ENCODE data around the gene CLEC3B. TPM values are rescaled to one million over a fixed set of nuclear protein-coding genes. Genes with fewer than 3 reads are reported as not detected.

Gene CLEC3B
- total and polyA plus RNA-seq, 12 donors = 34.8 to 355 (median 59.4) TPM

DNA sequence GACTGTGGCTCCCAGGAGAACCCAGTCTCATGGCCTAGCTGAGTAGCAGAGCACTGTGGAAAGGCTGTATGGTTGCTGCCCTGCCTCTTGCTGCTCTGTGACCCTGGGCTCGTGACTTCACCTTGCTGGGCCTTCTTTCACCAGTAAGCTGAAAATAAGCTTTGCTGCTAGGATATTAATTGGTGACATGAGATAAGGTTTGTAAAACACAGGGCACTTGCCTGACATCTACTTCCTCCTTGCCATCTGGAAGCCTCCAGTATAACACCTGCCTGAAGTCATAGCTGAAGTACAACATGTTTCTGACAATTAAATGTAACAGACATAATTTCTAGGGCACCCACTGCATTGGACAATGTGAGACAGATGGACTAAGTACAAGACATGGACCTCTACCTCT lies 53.6 kb downstream of the CLEC3B start:
- Histone ChIP-seq H3K9me3 (peaks cover 0 to 6% (median 0%) of the 10 kb centered on the region in 11 donors), H3K36me3 (no peaks in the 10 kb centered on the region), H3K27ac (no peak overlapping the region), H3K4me3 (no peak overlapping the region), H3K4me1 (peaks cover 0 to 11% (median 0%) of the 10 kb centered on the region in 9 donors), H3K27me3 (no peaks in the 10 kb centered on the region)
- TF ChIP-seq, protein P1, sequence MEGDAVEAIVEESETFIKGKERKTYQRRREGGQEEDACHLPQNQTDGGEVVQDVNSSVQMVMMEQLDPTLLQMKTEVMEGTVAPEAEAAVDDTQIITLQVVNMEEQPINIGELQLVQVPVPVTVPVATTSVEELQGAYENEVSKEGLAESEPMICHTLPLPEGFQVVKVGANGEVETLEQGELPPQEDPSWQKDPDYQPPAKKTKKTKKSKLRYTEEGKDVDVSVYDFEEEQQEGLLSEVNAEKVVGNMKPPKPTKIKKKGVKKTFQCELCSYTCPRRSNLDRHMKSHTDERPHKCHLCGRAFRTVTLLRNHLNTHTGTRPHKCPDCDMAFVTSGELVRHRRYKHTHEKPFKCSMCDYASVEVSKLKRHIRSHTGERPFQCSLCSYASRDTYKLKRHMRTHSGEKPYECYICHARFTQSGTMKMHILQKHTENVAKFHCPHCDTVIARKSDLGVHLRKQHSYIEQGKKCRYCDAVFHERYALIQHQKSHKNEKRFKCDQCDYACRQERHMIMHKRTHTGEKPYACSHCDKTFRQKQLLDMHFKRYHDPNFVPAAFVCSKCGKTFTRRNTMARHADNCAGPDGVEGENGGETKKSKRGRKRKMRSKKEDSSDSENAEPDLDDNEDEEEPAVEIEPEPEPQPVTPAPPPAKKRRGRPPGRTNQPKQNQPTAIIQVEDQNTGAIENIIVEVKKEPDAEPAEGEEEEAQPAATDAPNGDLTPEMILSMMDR (IDR thresholded peaks at IDR 0.05) = no peak
- intact Hi-C loops (cut with DNase I) = no loop called here
- ATAC-seq (peak in 2 of 8 donors; percentile 34 to 60), DNase-seq (no peak)
- WGBS, 2 donors = 39 to 45% methylated on average over 1 of the region's 1 CpG

DNA sequence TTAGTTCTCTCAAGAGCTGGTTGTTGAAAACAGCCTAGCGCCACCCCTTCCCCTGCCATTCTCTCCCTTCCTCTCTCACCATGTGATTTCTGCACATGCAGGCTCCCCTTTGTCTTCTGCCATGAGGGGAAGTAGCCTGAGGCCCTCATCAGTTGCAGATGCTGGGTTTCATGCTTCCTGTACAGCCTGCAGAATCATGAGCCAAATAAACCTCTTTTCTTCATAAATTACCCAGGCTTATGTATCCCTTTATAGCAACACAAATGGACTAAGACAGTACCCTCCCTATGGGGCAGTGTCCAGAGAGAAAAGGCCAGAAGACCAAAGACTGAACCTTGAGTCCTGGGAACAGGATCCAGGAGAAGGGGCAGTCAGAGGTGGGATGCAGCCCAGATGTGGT lies 54.7 kb downstream of the CLEC3B start:
- TF ChIP-seq, protein P1 (IDR thresholded peaks at IDR 0.05) = no peak
- intact Hi-C loops (cut with DNase I) = no loop called here
- WGBS, 2 donors = 85 to 89% methylated on average over 1 of the region's 1 CpG

DNA sequence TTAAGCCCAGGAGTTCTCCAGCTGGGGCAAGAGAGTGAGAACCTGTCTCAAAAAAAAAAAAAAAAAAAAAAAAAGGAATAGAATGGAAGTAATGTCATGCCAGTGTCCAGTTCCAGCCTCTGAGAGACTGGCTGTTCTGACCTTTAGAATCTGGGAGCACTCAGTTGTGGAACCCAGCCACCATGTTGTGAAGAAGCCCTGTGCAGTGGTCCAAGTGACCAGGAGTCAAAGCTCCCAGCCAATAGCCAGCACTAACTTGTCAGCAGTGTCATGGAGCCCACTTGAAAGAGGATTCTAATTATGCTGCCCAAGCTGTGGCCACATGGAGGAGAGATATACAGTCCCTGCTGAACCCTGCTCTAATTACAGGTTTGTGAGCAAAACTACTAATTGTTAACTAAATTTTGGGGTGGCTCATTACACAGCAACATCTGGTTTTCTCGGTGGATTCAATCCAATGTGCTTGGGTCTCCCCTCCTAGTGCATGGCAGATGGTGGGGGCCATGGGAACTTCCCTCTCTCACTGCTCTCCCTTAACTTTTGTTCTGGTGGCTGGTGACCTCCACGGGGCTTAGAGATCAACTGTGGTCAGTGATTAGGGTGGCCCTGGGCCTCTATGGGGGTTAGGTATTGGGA lies 55.5 kb downstream of the CLEC3B start:
- intact Hi-C loops (cut with DNase I) = no loop called here
- no peak for ATAC-seq
- Histone ChIP-seq H3K27me3 (no peaks in the 10 kb centered on the region), H3K9me3 (peaks cover 0 to 6% (median 0%) of the 10 kb centered on the region in 11 donors), H3K27ac (no peak overlapping the region), H3K36me3 (peaks cover 0 to 4% (median 0%) of the 10 kb centered on the region in 9 donors), H3K4me3 (no peak overlapping the region), H3K4me1 (peaks cover 0 to 3% (median 0%) of the 10 kb centered on the region in 9 donors)
- DNase-seq = no peak
- WGBS, 2 donors = 71 to 82% methylated on average over 2 of the region's 2 CpGs
- TF ChIP-seq, protein P1 (IDR thresholded peaks at IDR 0.05) = no peak

More for the DNA sequence above, 54.7 kb downstream of the CLEC3B start:
- H3K27ac ChIP-seq = no peak overlapping the region
- no peaks in the 10 kb centered on the region for H3K27me3 ChIP-seq
- peaks cover 0 to 6% (median 0%) of the 10 kb centered on the region in 11 donors for H3K9me3 ChIP-seq
- peaks cover 0 to 4% (median 0%) of the 10 kb centered on the region in 9 donors for H3K36me3 ChIP-seq
- no peak overlapping the region for H3K4me3 ChIP-seq
- ATAC-seq (no peak), DNase-seq (no peak)
- peaks cover 0 to 8% (median 0%) of the 10 kb centered on the region in 9 donors for H3K4me1 ChIP-seq

DNA sequence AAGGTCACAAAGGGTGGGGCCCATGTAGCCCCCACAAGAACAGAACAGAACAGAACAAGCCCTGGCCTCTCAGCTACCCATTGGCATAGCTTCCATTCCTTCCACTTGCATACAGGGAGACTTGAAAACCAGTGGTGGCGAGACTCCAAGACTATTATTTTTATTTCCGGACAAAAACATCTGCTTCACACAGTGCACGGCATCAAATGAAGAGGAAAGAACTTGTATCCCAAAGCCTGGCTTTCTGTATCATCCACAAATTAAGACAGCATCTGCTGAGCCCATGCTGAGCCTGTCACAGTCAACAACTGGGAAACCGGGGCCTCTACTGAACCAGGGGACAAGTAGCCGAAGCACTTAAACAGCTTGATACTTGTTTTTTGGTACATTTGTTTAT lies 56.0 kb downstream of the CLEC3B start:
- peaks cover 0 to 4% (median 0%) of the 10 kb centered on the region in 9 donors for H3K36me3 ChIP-seq
- H3K27ac ChIP-seq = no peak overlapping the region
- peaks cover 0 to 7% (median 0%) of the 10 kb centered on the region in 9 donors for H3K4me1 ChIP-seq
- H3K27me3 ChIP-seq = no peaks in the 10 kb centered on the region
- 60 to 66% methylated on average over 5 of the region's 5 CpGs for WGBS, 2 donors
- TF ChIP-seq, protein P1 (IDR thresholded peaks at IDR 0.05) = no peak
- DNase-seq = no peak
- intact Hi-C loops (cut with DNase I) = no loop called here
- peak in 1 of 8 donors; percentile 9 for ATAC-seq
- H3K4me3 ChIP-seq = no peak overlapping the region
- H3K9me3 ChIP-seq = peaks cover 0 to 6% (median 0%) of the 10 kb centered on the region in 11 donors

Data from heart right ventricle (tissue), 16 donors.